Sigmoid colon (tissue), 4 donors: ENCODE data around the gene ABCA10.

ENCODE experiments used
- POLR2A ChIP-seq, 2 donors: fragments of 450-650 bp; IDR thresholded peaks; one replicate each; pipeline ENCODE4 v1.6.1; 2016; ENCODE audit warnings: antibody characterized with exemption in 2 of 2, mild to moderate bottlenecking in 2 of 2, moderate library complexity in 2 of 2
- POLR2AphosphoS5 ChIP-seq, 4 donors: sonication (generic); formaldehyde crosslinking; IDR thresholded peaks; one replicate each; pipeline ENCODE4 v1.6.1; 2017; ENCODE audit warnings: antibody characterized with exemption in 4 of 4
- TF ChIP-seq, protein P1 (sequence below), 4 experiments: fragments of 450-650 bp in 3 of 4; fragments of 200-600 bp in 1 of 4; IDR thresholded peaks; one replicate each; pipeline ENCODE4 v1.5.1; 2016 to 2019; ENCODE audit warnings: antibody characterized with exemption in 4 of 4, mild to moderate bottlenecking in 3 of 4, moderate library complexity in 2 of 4

DNA sequence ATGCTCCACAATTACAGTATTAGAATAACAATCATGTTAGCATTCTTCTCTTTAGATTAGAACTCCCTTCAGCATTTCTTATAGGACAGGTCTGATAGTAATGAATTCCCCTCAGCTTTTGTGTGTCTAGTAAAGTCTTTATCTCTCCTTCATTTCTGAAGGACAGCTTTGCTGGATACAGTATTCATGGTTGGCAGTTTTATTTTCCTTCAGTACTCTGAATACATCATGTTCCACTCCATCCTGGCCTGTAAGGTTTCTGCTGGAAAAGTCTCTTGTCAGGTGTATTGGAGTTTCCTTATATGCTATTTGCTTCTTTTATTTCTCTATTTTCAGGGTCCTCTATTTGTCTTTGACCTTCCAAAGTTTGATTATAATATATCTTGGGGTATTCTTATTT is 4.0 kb upstream of the ABCA10 start:
- TF ChIP-seq, protein P1, sequence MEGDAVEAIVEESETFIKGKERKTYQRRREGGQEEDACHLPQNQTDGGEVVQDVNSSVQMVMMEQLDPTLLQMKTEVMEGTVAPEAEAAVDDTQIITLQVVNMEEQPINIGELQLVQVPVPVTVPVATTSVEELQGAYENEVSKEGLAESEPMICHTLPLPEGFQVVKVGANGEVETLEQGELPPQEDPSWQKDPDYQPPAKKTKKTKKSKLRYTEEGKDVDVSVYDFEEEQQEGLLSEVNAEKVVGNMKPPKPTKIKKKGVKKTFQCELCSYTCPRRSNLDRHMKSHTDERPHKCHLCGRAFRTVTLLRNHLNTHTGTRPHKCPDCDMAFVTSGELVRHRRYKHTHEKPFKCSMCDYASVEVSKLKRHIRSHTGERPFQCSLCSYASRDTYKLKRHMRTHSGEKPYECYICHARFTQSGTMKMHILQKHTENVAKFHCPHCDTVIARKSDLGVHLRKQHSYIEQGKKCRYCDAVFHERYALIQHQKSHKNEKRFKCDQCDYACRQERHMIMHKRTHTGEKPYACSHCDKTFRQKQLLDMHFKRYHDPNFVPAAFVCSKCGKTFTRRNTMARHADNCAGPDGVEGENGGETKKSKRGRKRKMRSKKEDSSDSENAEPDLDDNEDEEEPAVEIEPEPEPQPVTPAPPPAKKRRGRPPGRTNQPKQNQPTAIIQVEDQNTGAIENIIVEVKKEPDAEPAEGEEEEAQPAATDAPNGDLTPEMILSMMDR (IDR thresholded peaks at IDR 0.05) = no peak
- TF ChIP-seq POLR2A (IDR thresholded peaks at IDR 0.05) = no peak
- no peak for TF ChIP-seq POLR2AphosphoS5 (IDR thresholded peaks at IDR 0.05)
